Thoracic aorta (tissue), 2 donors: ENCODE measurements around the gene NEDD4. TPM values are rescaled to one million over a fixed set of nuclear protein-coding genes. Genes with fewer than 3 reads are reported as not detected.

ENCODE experiments used
- ATAC-seq: fragments of 150-250 bp; one replicate; pipeline ENCODE4 v1.8.0; 2017; ENCODE audit warnings: low read depth; ENCODE audit not compliant: insufficient number of reproducible peaks, low FRiP score
- DNase-seq: peaks from one replicate; pipeline ENCODE4 v3.0.0-alpha.2; 2020; ENCODE audit warnings: low spot score
- H3K27ac ChIP-seq, 2 donors: fragments of 200-600 bp; sonication (generic); 1 replicate in 1 of 2; 2 replicates in 1 of 2; pipeline ENCODE4 v1.5.1; 2016; ENCODE audit warnings: mild to moderate bottlenecking in 2 of 2, moderate library complexity in 2 of 2
- H3K27me3 ChIP-seq: fragments of 200-600 bp; sonication (generic); replicated peaks from 2 replicates; pipeline ENCODE4 v1.6.0; 2016; ENCODE audit warnings: mild to moderate bottlenecking; ENCODE audit not compliant: insufficient read depth
- H3K36me3 ChIP-seq: fragments of 200-600 bp; sonication (generic); one replicate; pipeline ENCODE4 v1.5.1; 2016
- H3K4me1 ChIP-seq, 2 donors: fragments of 200-600 bp; sonication (generic); 1 replicate in 1 of 2; 2 replicates in 1 of 2; pipeline versions ENCODE4 v1.5.1 to v1.6.0; 2016; ENCODE audit warnings: low read depth in 2 of 2, mild to moderate bottlenecking in 1 of 2; ENCODE audit not compliant: control insufficient read depth in 1 of 2
- H3K4me3 ChIP-seq: fragments of 200-600 bp; sonication (generic); 2 replicates; pipeline ENCODE4 v1.5.1; 2016; ENCODE audit warnings: mild to moderate bottlenecking
- H3K9me3 ChIP-seq: fragments of 200-600 bp; sonication (generic); 2 replicates; pipeline ENCODE4 v1.5.1; 2016
- total RNA-seq, 2 donors: library from RNA; depleted of rRNA; stranded (reverse); fragments of >200 nt; gene quantifications; one replicate each; pipeline versions ENCODE4 v1.1.0 to v1.2.3, GENCODE V29; 2016
- TF ChIP-seq, protein P1 (sequence below): fragments of 200-600 bp; sonication (generic); IDR thresholded peaks from one replicate; pipeline ENCODE4 v1.5.1; 2019; ENCODE audit warnings: antibody characterized with exemption

The NEDD4 gene
- total RNA-seq, 2 donors from 2014 or later: 25.3 to 27.4 TPM

DNA sequence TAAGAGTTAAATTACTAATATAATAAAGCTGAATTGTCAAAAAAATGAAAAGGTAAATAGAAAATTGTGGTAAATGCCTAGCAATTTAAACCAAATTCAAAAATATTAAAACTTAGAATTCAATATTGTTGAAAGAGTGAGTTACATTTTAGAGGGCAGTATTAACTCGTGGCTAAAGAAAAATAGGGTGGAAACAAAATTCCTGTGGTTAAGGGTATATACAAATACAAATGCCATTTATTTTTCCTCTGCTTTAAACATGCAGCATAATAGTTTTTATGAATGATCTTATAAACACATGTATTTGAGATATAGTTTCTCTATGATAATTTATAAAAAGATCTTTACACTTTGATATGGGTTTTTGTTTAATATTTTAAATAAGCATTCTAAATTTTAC, 79.0 kb downstream of the NEDD4 start:
- ATAC-seq (no peak), DNase-seq (no peak)
- H3K27me3 ChIP-seq: no peaks in the 10 kb centered on the region
- H3K4me1 ChIP-seq: peaks cover 8 to 19% of the 10 kb centered on the region in 2 donors
- H3K27ac ChIP-seq: no peak overlapping the region
- no peaks in the 10 kb centered on the region for H3K9me3 ChIP-seq
- H3K36me3 ChIP-seq: no peaks in the 10 kb centered on the region
- H3K4me3 ChIP-seq: no peak overlapping the region
- TF ChIP-seq, protein P1, sequence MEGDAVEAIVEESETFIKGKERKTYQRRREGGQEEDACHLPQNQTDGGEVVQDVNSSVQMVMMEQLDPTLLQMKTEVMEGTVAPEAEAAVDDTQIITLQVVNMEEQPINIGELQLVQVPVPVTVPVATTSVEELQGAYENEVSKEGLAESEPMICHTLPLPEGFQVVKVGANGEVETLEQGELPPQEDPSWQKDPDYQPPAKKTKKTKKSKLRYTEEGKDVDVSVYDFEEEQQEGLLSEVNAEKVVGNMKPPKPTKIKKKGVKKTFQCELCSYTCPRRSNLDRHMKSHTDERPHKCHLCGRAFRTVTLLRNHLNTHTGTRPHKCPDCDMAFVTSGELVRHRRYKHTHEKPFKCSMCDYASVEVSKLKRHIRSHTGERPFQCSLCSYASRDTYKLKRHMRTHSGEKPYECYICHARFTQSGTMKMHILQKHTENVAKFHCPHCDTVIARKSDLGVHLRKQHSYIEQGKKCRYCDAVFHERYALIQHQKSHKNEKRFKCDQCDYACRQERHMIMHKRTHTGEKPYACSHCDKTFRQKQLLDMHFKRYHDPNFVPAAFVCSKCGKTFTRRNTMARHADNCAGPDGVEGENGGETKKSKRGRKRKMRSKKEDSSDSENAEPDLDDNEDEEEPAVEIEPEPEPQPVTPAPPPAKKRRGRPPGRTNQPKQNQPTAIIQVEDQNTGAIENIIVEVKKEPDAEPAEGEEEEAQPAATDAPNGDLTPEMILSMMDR: no peak

DNA sequence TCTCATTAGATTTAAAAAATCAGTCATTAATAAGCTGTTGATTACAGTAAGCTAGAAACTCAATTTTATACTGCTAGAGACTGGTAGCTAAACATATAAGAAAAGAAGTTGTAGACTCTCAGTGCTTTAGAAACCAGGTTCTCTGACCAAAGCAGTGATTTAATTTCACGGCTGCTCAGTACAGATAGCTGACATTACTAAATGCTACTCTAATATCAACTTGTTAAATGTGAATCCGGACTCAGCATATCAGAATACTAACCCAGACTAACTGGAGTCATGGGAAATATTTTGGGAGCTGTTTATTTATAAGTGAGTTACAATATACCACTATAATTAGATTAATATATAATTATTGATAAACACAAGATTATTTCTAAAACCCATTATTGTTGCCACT, 80.4 kb downstream of the NEDD4 start:
- TF ChIP-seq, protein P1: no peak
- Histone ChIP-seq H3K9me3 (no peaks in the 10 kb centered on the region), H3K27me3 (no peaks in the 10 kb centered on the region), H3K4me1 (peaks cover 5 to 15% of the 10 kb centered on the region in 2 donors), H3K36me3 (no peaks in the 10 kb centered on the region), H3K4me3 (no peak overlapping the region), H3K27ac (no peak overlapping the region)
- no peak for ATAC-seq
- DNase-seq: no peak

DNA sequence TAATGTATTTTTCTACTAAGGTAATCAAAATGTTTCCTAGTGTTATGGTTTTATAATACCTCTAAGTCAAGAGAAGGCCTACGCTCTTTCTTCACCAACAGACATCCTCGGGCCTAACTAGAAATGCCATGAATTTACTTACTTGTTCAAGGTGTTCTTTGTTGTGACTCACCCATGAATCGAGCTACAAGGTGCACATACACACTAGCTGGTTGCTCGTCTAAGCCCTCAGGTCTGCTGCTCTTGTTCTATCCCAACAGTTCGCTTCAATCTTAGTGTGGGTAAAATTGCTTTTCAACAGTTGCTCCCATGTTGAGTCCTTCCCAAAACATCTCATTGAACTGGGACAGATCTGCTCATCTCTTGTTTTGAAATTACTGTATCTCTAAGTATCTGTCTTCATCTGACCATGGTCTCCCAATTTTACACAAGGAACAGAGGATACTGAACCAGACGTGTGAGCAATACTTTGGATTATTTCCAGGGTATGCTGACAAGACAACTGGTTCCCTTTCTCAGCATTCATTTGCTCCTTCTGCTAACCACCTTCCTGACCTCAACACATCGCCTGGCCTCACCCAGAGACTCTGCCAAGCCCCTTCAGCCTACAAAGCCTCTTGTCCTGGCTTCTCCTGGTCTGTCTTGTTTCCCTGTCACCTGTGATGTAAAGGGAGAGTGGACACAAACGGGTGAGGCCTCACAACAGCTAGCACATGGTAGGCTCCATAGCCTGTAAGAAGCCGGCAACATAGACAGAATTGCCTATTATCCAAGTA, 84.2 kb downstream of the NEDD4 start:
- Histone ChIP-seq H3K4me3 (no peak overlapping the region), H3K4me1 (peaks cover 0 to 4% of the 10 kb centered on the region in 2 donors), H3K27ac (no peak overlapping the region), H3K9me3 (no peaks in the 10 kb centered on the region), H3K27me3 (no peaks in the 10 kb centered on the region), H3K36me3 (no peaks in the 10 kb centered on the region)
- no peak for DNase-seq
- ATAC-seq: no peak
- TF ChIP-seq, protein P1: no peak

DNA sequence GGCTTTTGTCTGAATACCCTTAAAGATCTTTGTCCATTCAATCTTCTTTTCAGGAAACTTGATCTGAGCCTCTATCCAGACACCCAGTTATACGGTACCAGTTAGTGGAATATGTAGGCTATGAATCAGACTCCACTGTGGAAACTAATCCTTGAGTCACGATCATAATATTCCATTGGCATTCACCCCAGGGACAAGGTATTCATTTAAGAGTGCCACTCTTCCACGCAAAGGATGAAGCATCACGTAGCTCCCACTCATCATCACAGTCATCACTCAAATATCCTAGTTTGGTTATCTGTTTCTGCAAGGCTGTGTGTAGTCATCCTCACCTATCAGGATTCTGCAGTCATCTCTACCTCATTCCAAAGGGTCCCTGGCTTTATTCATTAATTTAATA, 85.6 kb downstream of the NEDD4 start:
- H3K4me1 ChIP-seq: peaks cover 0 to 4% of the 10 kb centered on the region in 2 donors
- no peaks in the 10 kb centered on the region for H3K36me3 ChIP-seq
- no peak for DNase-seq
- peak overlapping the region; percentile 19 to 30 for H3K27ac ChIP-seq
- ATAC-seq: peak; percentile 61
- TF ChIP-seq, protein P1: no peak
- H3K9me3 ChIP-seq: no peaks in the 10 kb centered on the region
- H3K4me3 ChIP-seq: no peak overlapping the region
- no peaks in the 10 kb centered on the region for H3K27me3 ChIP-seq

DNA sequence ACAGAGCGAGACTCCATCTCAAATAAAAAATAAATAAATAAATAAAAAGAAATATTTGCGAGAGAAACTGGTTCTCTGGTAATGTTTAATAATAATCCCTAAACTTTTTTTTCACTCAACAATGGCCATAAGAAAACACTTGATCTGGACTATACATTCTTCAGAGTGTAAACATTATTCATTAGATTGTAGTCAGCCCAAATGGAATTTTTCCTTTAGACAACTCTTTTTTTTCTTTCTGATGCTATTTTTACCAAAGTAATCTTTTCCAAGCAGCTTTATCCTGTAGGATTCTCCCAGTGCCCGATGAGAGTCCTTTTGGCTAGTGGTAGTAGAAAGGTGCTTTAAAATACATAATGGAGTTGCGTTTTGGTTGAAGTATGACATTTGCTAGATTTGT, 90.4 kb downstream of the NEDD4 start:
- no peaks in the 10 kb centered on the region for H3K36me3 ChIP-seq
- ATAC-seq (no peak), DNase-seq (no peak)
- H3K4me1 ChIP-seq: peaks cover 0 to 4% of the 10 kb centered on the region in 2 donors
- no peaks in the 10 kb centered on the region for H3K27me3 ChIP-seq
- no peaks in the 10 kb centered on the region for H3K9me3 ChIP-seq
- no peak overlapping the region for H3K27ac ChIP-seq
- H3K4me3 ChIP-seq: no peak overlapping the region
- TF ChIP-seq, protein P1: no peak
